ENCODE data around the gene MAN1B1. TPM values are rescaled to one million over a fixed set of nuclear protein-coding genes. Genes with fewer than 3 reads are reported as not detected.

Gene MAN1B1
- total RNA-seq, result 10 to 100 TPM; 26.1 to 30.2 (median 29.3) TPM

GRCh38 chr9:137086531-137087408 lies at the start of gene MAN1B1:
Gene MAN1B1 (plus strand): TSS chr9:137086985. CDS start chr9:137087000, 15 bp downstream.
- Histone ChIP-seq H3K27ac (peak within 1 kb of the TSS; percentile 92 to 99 (median 96)), H3K27me3 (no peaks in the 10 kb centered on the region), H3K36me3 (peaks cover 0 to 48% of the 10 kb centered on the region in 2 donors), H3K9me3 (no peaks in the 10 kb centered on the region), H3K4me3 (peak within 1 kb of the TSS; percentile 56 to 61), H3K4me1 (peaks cover 0 to 66% (median 14%) of the 10 kb centered on the region in 3 donors)
- WGBS, 2 donors (ENCODE audit: low coverage in 1 of 2), result no CpG with 5 or more reads among the region's 101 CpGs
- ATAC-seq, result peak; percentile 95
- TF ChIP-seq EP300 (IDR thresholded peaks at IDR 0.05) (no peak), POLR2A (IDR thresholded peaks at IDR 0.05) (peak; percentile 49 to 58), POLR2AphosphoS5 (IDR thresholded peaks at IDR 0.05) (peak; percentile 81)
- TF ChIP-seq, protein P1, sequence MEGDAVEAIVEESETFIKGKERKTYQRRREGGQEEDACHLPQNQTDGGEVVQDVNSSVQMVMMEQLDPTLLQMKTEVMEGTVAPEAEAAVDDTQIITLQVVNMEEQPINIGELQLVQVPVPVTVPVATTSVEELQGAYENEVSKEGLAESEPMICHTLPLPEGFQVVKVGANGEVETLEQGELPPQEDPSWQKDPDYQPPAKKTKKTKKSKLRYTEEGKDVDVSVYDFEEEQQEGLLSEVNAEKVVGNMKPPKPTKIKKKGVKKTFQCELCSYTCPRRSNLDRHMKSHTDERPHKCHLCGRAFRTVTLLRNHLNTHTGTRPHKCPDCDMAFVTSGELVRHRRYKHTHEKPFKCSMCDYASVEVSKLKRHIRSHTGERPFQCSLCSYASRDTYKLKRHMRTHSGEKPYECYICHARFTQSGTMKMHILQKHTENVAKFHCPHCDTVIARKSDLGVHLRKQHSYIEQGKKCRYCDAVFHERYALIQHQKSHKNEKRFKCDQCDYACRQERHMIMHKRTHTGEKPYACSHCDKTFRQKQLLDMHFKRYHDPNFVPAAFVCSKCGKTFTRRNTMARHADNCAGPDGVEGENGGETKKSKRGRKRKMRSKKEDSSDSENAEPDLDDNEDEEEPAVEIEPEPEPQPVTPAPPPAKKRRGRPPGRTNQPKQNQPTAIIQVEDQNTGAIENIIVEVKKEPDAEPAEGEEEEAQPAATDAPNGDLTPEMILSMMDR (IDR thresholded peaks at IDR 0.05), result peak in 2 of 4 experiments; percentile 11 to 27

GRCh38 chr9:137037035-137037434 lies 49.8 kb upstream of the MAN1B1 start:
- 89% methylated on average over 3 of the region's 13 CpGs; no CpG with 5 or more reads in 1 of the 2 donors for WGBS, 2 donors (ENCODE audit: low coverage in 1 of 2)
- no peak for TF ChIP-seq EP300 (IDR thresholded peaks at IDR 0.05)
- no peak for TF ChIP-seq POLR2AphosphoS5 (IDR thresholded peaks at IDR 0.05)
- TF ChIP-seq, protein P1 (IDR thresholded peaks at IDR 0.05), result no peak
- TF ChIP-seq POLR2A (IDR thresholded peaks at IDR 0.05), result no peak
- Histone ChIP-seq H3K27ac (no peak overlapping the region), H3K27me3 (peaks cover 16% of the 10 kb centered on the region), H3K9me3 (no peaks in the 10 kb centered on the region), H3K4me3 (no peak overlapping the region), H3K4me1 (peaks cover 0 to 18% (median 13%) of the 10 kb centered on the region in 3 donors), H3K36me3 (peaks cover 0 to 50% of the 10 kb centered on the region in 2 donors)
- no peak for ATAC-seq

- TF ChIP-seq EP300 (IDR thresholded peaks at IDR 0.05), result no peak
- TF ChIP-seq POLR2AphosphoS5 (IDR thresholded peaks at IDR 0.05), result no peak
- TF ChIP-seq, protein P1 (IDR thresholded peaks at IDR 0.05), result no peak
- no peak for TF ChIP-seq POLR2A (IDR thresholded peaks at IDR 0.05)
- Histone ChIP-seq H3K27me3 (peaks cover 16% of the 10 kb centered on the region), H3K9me3 (no peaks in the 10 kb centered on the region), H3K27ac (no peak overlapping the region), H3K4me3 (no peak overlapping the region), H3K36me3 (peaks cover 0 to 52% of the 10 kb centered on the region in 2 donors), H3K4me1 (peaks cover 0 to 18% (median 13%) of the 10 kb centered on the region in 3 donors)
- 85 to 87% methylated on average over 7 to 8 of the region's 10 CpGs for WGBS, 2 donors (ENCODE audit: low coverage in 1 of 2)
- no peak for ATAC-seq
Observed at GRCh38 chr9:137037483-137037882, 49.3 kb upstream of the MAN1B1 start.

- Histone ChIP-seq H3K4me3 (no peak overlapping the region), H3K27me3 (peaks cover 16% of the 10 kb centered on the region), H3K9me3 (no peaks in the 10 kb centered on the region), H3K27ac (no peak overlapping the region), H3K4me1 (peaks cover 0 to 31% (median 13%) of the 10 kb centered on the region in 3 donors), H3K36me3 (peaks cover 0 to 58% of the 10 kb centered on the region in 2 donors)
- TF ChIP-seq, protein P1 (IDR thresholded peaks at IDR 0.05), result no peak
- no peak for TF ChIP-seq EP300 (IDR thresholded peaks at IDR 0.05)
- no peak for TF ChIP-seq POLR2AphosphoS5 (IDR thresholded peaks at IDR 0.05)
- TF ChIP-seq POLR2A (IDR thresholded peaks at IDR 0.05), result no peak
- no peak for ATAC-seq
- WGBS, 2 donors (ENCODE audit: low coverage in 1 of 2), result 80% methylated on average over 1 of the region's 9 CpGs; no CpG with 5 or more reads in 1 of the 2 donors
Observed at GRCh38 chr9:137038916-137039315, 47.9 kb upstream of the MAN1B1 start.
